Measurements from ENCODE around the gene DNMT3B. TPM values are rescaled to one million over a fixed set of nuclear protein-coding genes. Genes with fewer than 3 reads are reported as not detected.

Gene DNMT3B
- total RNA-seq, 4 donors from 2014 or later: 0.26 to 5.0 (median 1.2) TPM

DNA sequence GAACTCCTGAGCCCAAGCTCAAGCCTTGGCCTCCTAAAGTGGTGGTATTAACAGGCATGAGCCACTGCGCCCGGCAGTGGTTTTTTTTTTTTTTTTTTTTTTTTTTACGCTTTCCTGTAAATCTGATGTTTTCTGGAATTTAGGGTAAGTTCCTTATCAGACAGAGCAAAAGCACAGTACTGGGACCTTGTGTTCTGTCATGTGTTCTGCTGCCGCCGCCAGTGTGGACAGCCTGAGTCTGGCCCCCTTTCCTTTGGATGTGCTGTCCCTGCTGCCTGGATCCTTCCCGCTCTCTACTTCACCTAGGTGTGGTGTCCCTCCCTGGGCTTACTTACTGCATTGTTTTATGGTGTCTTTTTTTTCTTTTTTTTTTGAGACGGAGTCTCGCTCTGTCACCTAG, 11.7 kb downstream of the DNMT3B start:
- no peak overlapping the region for H3K4me3 ChIP-seq
- H3K9me3 ChIP-seq: no peaks in the 10 kb centered on the region
- H3K27me3 ChIP-seq: no peaks in the 10 kb centered on the region
- H3K27ac ChIP-seq: no peak overlapping the region
- DNase-seq: no peak
- TF ChIP-seq CTCF (IDR thresholded peaks at IDR 0.05) (no peak), POLR2A (IDR thresholded peaks at IDR 0.05) (no peak)
- no peaks in the 10 kb centered on the region for H3K36me3 ChIP-seq
- H3K4me1 ChIP-seq: no peaks in the 10 kb centered on the region
- intact Hi-C loops (cut with DNase I; ENCODE audit: low total_unique reads): no loop called here

DNA sequence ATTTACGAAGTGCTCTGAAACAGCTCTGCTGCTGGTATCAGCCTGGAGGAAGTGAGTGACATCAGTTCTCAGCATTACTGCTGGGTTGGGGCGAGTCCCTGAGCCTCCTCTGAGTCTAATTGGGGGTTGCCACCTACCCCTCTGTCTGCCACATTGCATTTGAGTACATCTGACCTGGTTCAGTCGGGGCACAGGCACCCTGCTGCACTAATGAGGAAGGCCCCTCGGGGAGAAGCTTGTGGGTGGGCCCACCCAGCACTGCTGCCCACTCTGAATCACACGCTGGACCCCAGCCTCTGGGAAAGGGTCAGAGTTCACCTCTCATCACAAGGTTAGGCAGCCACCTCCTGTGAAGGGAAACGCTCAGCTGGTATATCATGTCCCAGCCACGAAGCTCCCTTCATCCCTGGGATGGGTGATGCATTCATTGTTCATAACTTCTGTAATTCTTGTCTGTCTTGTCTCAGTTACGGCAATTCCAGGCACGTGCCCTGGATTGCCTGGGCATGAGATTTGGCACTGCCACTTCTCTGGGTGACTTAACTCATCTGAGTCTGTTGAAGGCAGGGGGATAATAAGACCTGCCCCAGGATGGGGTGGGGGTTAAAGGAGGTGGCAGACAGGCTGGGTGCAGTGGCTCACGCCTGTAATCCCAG, 13.3 kb downstream of the DNMT3B start:
- H3K27ac ChIP-seq: no peak overlapping the region
- no peak for DNase-seq
- H3K4me1 ChIP-seq: no peaks in the 10 kb centered on the region
- no peaks in the 10 kb centered on the region for H3K9me3 ChIP-seq
- intact Hi-C loops (cut with DNase I; ENCODE audit: low total_unique reads): no loop called here
- H3K27me3 ChIP-seq: no peaks in the 10 kb centered on the region
- H3K36me3 ChIP-seq: no peaks in the 10 kb centered on the region
- TF ChIP-seq CTCF (IDR thresholded peaks at IDR 0.05) (no peak), POLR2A (IDR thresholded peaks at IDR 0.05) (no peak)
- no peak overlapping the region for H3K4me3 ChIP-seq

DNA sequence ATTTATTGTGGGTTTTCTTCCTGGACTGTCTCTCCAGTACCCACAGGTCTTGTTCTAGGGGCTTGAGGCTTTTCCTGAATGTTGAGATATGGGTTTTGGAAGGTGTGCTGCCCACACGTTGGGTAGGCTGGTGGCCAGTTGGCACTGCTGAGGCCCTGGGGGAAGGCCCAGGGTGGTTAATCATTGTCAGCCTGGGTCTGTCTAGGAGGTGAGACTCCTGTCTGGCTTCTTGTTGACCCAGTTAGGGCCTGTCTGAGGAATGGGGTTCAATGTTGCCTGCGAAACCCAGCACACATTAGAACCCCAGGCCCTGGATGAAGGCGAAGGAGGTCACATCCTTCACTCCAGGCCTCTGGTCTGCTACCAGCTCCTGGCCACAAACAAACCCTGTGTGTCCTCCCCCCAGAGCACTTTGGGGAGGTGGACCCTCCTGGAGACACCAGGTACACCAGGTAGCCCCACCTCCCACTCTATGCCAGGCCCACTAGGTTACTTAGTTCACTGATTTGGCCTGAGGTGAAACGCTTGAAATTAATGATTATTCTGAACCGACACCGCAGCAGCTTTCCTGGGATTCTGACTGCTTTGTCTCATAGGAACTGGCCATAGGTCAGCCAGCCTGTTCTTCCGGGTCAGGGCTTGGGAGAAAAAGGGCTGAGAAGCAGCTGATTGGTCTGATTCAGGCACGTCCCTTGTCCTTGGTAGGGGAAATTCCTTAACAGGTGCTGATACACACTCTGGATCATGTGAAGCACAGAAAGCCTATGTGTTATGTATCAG, 15.2 kb downstream of the DNMT3B start:
- TF ChIP-seq POLR2A (IDR thresholded peaks at IDR 0.05) (no peak), CTCF (IDR thresholded peaks at IDR 0.05) (no peak)
- Histone ChIP-seq H3K4me3 (no peak overlapping the region), H3K4me1 (no peaks in the 10 kb centered on the region), H3K27ac (no peak overlapping the region), H3K9me3 (no peaks in the 10 kb centered on the region), H3K27me3 (no peaks in the 10 kb centered on the region), H3K36me3 (no peaks in the 10 kb centered on the region)
- intact Hi-C loops (cut with DNase I; ENCODE audit: low total_unique reads): no loop called here
- DNase-seq: no peak

GRCh38 chr20:32779500-32780211, 17.5 kb downstream of the DNMT3B start:
- Histone ChIP-seq H3K4me1 (no peaks in the 10 kb centered on the region), H3K9me3 (no peaks in the 10 kb centered on the region), H3K4me3 (no peak overlapping the region), H3K27ac (no peak overlapping the region), H3K36me3 (no peaks in the 10 kb centered on the region), H3K27me3 (no peaks in the 10 kb centered on the region)
- no peak for TF ChIP-seq POLR2A (IDR thresholded peaks at IDR 0.05)
- TF ChIP-seq CTCF (IDR thresholded peaks at IDR 0.05): no peak
- no peak for DNase-seq
- intact Hi-C loops (cut with DNase I; ENCODE audit: low total_unique reads): no loop called here

DNA sequence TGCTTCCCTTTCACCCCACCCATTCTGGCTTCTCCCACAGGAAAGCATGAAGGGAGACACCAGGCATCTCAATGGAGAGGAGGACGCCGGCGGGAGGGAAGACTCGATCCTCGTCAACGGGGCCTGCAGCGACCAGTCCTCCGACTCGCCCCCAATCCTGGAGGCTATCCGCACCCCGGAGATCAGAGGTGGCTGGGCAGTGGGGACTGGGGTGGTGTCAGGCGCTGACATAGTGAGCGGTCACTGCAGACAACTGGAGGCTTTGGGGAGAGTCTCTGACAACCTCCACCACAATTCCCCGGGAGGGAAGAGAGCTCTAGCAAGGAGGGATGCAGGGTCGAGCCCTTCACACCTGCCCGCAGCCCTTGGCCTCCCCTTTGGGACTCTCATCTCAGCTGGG, 18.1 kb downstream of the DNMT3B start:
- intact Hi-C loops (cut with DNase I; ENCODE audit: low total_unique reads): no loop called here
- TF ChIP-seq POLR2A (IDR thresholded peaks at IDR 0.05): no peak
- no peak for TF ChIP-seq CTCF (IDR thresholded peaks at IDR 0.05)
- no peaks in the 10 kb centered on the region for H3K36me3 ChIP-seq
- DNase-seq: no peak
- no peak overlapping the region for H3K4me3 ChIP-seq
- no peak overlapping the region for H3K27ac ChIP-seq
- no peaks in the 10 kb centered on the region for H3K9me3 ChIP-seq
- H3K4me1 ChIP-seq: no peaks in the 10 kb centered on the region
- H3K27me3 ChIP-seq: no peaks in the 10 kb centered on the region

Data from uterus (tissue), 4 donors.